Muscle of leg (tissue), 11 donors: ENCODE results near the gene CUL1. TPM values are rescaled to one million over a fixed set of nuclear protein-coding genes. Genes with fewer than 3 reads are reported as not detected.

Experiments used
- DNase-seq: peaks from one replicate; pipeline ENCODE4 v3.0.0; 2013
- H3K27ac ChIP-seq: one replicate; pipeline ENCODE4 v1.5.1; 2013; ENCODE audit warnings: mild to moderate bottlenecking, low read length, control low read depth
- H3K27me3 ChIP-seq: one replicate; pipeline ENCODE4 v1.6.1; 2013; ENCODE audit warnings: low read length; ENCODE audit not compliant: control insufficient read depth, insufficient read depth
- H3K36me3 ChIP-seq: one replicate; pipeline ENCODE4 v1.6.1; 2013; ENCODE audit warnings: low read length; ENCODE audit not compliant: control insufficient read depth, insufficient read depth
- H3K4me1 ChIP-seq: one replicate; pipeline ENCODE4 v1.6.1; 2013; ENCODE audit warnings: low read length; ENCODE audit not compliant: control insufficient read depth, insufficient read depth
- H3K4me3 ChIP-seq: one replicate; pipeline ENCODE4 v1.5.1; 2013; ENCODE audit warnings: low read length, control low read depth
- H3K9me3 ChIP-seq: replicated peaks from 2 replicates; pipeline ENCODE4 v1.6.1; 2013; ENCODE audit warnings: low read depth, low read length; ENCODE audit not compliant: control insufficient read depth
- WGBS: methylation state at CpG from one replicate; pipeline ENCODE4 v1.1.5; 2013; ENCODE audit warnings: missing lambda C conversion rate; ENCODE audit not compliant: insufficient coverage; 5-methylcytosine and 5-hydroxymethylcytosine counted together
- polyA plus RNA-seq, 8 donors: library from polyadenylated mRNA; unstranded; fragments of 120-200 nt; gene quantifications; one replicate each; pipeline versions ENCODE4 v1.2.1 to v1.2.3, GENCODE V29; 2013; ENCODE audit warnings: inconsistent platforms in 1 of 8, low replicate concordance in 1 of 8; ENCODE audit not compliant: insufficient read length in 8 of 8, insufficient read depth in 1 of 8
- total RNA-seq: library from RNA; stranded (reverse); fragments of 120-200 nt; gene quantifications from one replicate; pipeline ENCODE4 v1.2.4, GENCODE V29; 2013

Gene CUL1
- total and polyA plus RNA-seq, 9 donors = 34.0 to 51.8 (median 47.5) TPM

DNA sequence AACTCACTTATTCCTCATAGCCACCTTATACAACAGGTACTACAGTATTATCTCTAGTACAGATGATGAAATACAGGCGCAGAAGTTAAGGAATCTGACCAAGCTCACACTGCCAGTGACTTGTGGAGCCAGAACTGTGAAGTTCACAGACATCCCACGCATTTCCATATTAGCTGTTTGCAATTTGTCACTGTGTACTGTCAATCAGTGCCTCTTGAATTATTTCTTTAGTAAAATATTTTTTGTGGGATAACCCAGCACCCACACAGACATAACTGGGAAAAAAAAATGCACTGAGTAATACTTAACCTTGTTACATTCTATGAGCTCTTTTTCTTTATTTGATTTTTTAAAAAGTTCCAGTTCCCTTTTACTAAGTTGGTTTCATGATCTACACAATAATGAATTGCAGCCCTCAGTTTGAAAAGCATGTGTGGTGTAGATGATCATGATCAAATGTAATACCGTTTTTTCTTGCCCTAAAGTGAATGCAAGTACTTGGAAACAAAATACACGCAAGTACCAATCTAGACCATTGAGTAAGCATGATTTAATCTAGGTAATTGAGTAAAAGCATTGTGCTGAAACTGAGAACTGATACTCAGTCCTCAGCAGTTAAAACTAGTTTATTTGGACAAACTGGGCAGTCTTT is 14.1 kb downstream of the CUL1 start:
- no CpG with 5 or more reads among the region's 4 CpGs for WGBS
- no peak for DNase-seq
- no peak overlapping the region for H3K27ac ChIP-seq

DNA sequence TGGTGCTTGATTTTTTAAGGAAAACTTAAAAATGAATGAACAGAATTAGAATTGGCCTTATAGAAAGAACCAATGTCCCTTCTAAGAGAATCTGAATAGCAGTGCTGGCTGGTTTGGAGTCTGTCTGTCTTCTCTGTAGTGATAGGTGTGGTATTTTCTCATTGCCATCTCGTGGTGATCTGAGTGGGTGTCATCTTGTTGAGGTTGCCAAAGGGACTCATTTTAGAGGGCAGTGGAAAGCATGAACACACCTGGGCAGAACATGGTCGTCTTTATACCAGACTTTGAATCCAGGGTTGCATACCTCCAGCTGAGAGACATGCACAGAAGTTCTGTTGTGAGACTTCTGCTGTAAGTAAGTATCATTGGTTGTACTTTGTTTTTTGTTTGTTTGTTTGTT is 15.8 kb downstream of the CUL1 start:
- H3K4me1 ChIP-seq = no peaks in the 10 kb centered on the region
- no peak overlapping the region for H3K4me3 ChIP-seq
- WGBS = 88% methylated on average over 1 of the region's 2 CpGs
- H3K27ac ChIP-seq = no peak overlapping the region
- peaks cover 6% of the 10 kb centered on the region for H3K9me3 ChIP-seq
- no peak for DNase-seq
- H3K36me3 ChIP-seq = peaks cover 3% of the 10 kb centered on the region
- no peaks in the 10 kb centered on the region for H3K27me3 ChIP-seq

More for the DNA sequence above, 14.1 kb downstream of the CUL1 start:
- Histone ChIP-seq H3K36me3 (peaks cover 3% of the 10 kb centered on the region), H3K9me3 (peaks cover 6% of the 10 kb centered on the region), H3K4me3 (no peak overlapping the region), H3K4me1 (peaks cover 8% of the 10 kb centered on the region), H3K27me3 (no peaks in the 10 kb centered on the region)

DNA sequence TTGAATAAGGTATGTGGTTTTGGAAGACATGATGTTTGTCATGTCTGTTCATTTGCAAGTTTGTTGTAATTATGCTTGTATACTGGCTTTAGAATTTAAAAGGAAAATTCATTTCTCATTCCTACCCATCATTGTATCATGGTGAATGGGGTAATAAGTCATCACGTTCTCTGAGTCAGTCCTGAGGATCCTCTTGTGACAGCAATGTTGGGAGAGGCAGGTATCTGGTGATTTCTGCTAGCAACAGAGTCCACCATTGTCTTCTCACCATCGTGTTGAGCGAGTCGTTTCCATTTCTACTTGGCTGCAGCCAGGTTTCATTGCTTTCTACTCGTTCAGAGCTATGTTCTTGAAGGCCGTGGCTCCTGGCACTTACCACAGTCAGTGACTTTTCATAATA is 16.3 kb downstream of the CUL1 start:
- 90% methylated on average over 5 of the region's 6 CpGs for WGBS

DNA sequence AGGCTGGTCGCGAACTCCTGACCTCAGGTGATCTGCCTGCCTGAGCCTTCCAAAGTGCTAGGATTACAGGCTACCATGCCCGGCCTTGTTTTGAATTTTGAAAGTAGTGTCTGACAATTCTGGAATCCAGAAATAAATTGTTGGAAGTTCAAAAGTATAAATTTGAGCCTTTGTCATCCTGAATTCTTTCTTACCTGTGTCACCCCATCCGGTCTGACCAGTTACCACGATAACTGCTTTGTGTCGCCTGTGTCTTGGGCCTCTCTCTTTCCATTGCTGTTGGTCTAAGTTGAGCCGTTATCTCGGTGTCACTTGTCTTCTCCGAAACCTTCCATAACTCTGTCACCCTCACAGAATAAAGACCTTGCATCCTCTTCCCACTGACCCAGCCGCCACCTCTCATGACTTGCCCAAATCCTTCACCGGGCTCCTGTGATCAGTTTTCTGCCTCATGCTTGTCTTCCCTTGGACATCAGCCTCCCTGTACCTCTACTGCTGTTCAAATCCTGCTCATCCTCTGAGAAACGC is 18.6 kb downstream of the CUL1 start:
- Histone ChIP-seq H3K27ac (no peak overlapping the region), H3K4me1 (peaks cover 5% of the 10 kb centered on the region)
- WGBS = over 99% methylated on average over 11 of the region's 12 CpGs

More for the DNA sequence above, 16.3 kb downstream of the CUL1 start:
- Histone ChIP-seq H3K4me3 (no peak overlapping the region), H3K27ac (no peak overlapping the region), H3K4me1 (no peaks in the 10 kb centered on the region), H3K9me3 (peaks cover 6% of the 10 kb centered on the region), H3K27me3 (no peaks in the 10 kb centered on the region), H3K36me3 (peaks cover 3% of the 10 kb centered on the region)
- no peak for DNase-seq

DNA sequence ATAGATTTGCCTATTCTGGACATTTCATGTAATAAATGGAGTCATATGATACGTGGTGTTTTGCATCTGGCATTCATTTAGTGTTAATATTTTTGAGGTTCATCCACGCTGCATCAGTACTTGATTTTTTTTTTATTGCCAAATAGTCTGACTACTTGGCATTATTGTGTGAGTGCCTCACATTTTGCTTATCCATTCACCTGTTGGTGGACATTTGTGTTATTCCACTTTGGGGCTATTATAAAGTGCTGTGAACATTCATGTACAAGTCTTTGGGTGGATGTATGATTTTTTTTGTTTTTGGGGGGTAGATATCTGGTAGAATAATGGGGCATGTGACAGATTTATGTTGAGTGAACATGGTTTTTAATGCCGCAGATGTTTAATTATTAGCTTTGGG is 19.7 kb downstream of the CUL1 start:
- H3K27ac ChIP-seq = no peak overlapping the region
- H3K36me3 ChIP-seq = peaks cover 6% of the 10 kb centered on the region
- H3K4me3 ChIP-seq = no peak overlapping the region
- WGBS = 85% methylated on average over 1 of the region's 3 CpGs
- peaks cover 6% of the 10 kb centered on the region for H3K9me3 ChIP-seq
- DNase-seq = no peak
- H3K4me1 ChIP-seq = peaks cover 14% of the 10 kb centered on the region
- H3K27me3 ChIP-seq = no peaks in the 10 kb centered on the region

More for the DNA sequence above, 18.6 kb downstream of the CUL1 start:
- Histone ChIP-seq H3K4me3 (no peak overlapping the region), H3K9me3 (peaks cover 6% of the 10 kb centered on the region), H3K27me3 (no peaks in the 10 kb centered on the region), H3K36me3 (peaks cover 5% of the 10 kb centered on the region)
- DNase-seq = no peak

DNA sequence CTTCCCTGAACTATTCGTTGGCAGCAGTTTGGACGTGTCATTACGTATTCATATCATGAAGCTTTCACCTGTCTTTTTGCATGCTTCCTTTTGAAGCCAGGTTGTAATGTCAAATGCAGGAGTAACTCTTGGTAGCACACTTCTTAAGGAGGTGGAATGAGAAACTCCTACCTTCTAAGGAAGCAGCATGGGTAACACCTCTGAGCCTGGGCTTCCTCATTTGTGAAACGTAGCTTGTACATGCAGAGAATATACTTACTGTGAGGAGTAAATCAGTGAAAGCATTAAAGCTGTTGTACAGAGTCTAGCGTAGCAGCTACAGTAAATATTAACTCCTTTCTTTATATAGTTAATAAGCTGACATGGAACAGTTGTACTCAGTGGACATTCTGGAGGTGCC is 21.1 kb downstream of the CUL1 start:
- no CpG with 5 or more reads among the region's 5 CpGs for WGBS
- Histone ChIP-seq H3K4me3 (no peak overlapping the region), H3K27ac (no peak overlapping the region), H3K4me1 (peaks cover 14% of the 10 kb centered on the region), H3K27me3 (no peaks in the 10 kb centered on the region), H3K9me3 (peaks cover 6% of the 10 kb centered on the region), H3K36me3 (peaks cover 6% of the 10 kb centered on the region)
- no peak for DNase-seq

DNA sequence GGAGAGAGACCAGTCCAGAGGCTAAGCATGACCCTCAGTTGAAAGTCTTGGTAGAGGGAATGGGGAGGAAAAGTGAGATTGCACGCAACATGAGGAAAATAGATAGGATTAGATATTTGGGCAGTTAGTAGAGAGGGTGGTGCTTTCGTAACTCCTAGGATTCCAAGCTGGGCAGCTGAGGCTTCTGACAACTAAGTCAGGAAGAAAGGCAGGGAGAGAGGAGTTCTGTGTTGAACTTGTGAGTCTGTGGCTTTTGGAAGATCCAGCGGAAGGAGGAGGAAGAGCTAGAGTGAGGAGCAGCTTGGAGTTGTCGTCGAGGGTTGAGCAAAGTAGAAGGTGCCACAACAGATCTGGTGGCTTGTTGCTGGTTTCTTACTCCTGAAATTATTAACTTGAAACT is 21.8 kb downstream of the CUL1 start:
- H3K4me1 ChIP-seq = peaks cover 14% of the 10 kb centered on the region
- 82% methylated on average over 3 of the region's 5 CpGs for WGBS
- H3K9me3 ChIP-seq = peaks cover 6% of the 10 kb centered on the region

DNA sequence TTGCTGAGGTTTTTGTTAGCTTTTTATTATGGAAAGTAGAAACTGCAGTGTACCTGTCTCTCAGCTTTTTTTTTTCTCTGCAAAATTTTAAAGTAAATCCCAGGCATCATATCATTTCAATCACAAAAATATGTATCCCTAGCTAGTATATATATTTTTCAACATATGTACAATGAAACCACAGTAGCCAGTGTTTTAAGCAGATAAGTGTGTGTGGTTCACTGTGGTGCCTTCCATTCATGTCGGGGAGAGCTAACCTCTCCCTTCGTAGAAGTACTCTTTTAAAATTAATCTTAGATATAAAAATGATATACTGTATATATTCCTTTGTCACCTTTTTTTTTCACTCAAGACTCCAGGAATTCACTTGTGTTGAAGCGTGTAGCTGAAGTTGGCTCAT is 22.7 kb downstream of the CUL1 start:
- peaks cover 3% of the 10 kb centered on the region for H3K9me3 ChIP-seq
- peaks cover 14% of the 10 kb centered on the region for H3K4me1 ChIP-seq
- WGBS = no CpG with 5 or more reads among the region's 3 CpGs
- peaks cover 3% of the 10 kb centered on the region for H3K36me3 ChIP-seq
- H3K27me3 ChIP-seq = no peaks in the 10 kb centered on the region
- no peak overlapping the region for H3K27ac ChIP-seq
- DNase-seq = no peak
- no peak overlapping the region for H3K4me3 ChIP-seq

More for the DNA sequence above, 21.8 kb downstream of the CUL1 start:
- DNase-seq = no peak
- no peaks in the 10 kb centered on the region for H3K27me3 ChIP-seq
- H3K4me3 ChIP-seq = no peak overlapping the region
- H3K27ac ChIP-seq = no peak overlapping the region
- peaks cover 4% of the 10 kb centered on the region for H3K36me3 ChIP-seq

DNA sequence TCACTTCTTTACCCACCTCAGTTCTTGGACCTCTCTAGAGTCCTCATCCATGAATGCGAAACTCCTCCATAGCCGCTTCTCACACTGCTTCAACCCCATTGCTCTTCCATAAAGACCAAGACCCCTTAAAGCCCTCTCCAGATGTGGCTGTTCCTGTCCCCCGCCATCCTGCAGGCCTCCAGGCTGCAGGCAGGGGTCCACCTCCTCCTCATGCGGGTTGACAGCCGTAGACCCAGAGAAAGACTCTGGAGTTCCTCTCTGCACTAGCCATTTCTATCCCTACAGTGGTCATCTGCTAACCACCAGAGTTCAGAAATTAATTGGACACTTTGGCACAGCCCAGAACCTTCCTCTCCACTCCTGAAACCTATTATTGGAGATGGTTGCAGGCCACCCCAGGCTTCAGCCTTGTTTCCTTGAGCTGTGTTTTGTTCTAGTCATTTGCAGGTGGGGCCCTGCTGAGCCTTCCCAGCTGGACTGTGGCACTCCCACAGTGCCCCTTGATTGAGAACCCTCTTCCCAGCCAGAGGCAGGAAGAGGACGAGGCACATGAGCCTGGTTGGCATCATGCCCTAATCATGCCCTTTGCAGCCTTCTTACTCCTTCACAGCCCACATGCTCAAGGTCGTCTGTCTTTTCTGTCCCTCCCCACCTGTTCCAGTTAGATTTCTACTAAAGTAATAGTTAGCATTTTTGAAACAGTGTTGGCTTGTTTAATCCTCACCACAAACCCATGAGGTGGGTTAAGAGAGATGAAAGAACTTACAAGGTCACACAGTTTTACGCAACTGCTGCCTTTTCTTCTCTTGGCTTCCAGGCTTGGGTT is 23.9 kb downstream of the CUL1 start:
- peak; percentile 40 for DNase-seq
- peaks cover 3% of the 10 kb centered on the region for H3K36me3 ChIP-seq
- H3K27me3 ChIP-seq = no peaks in the 10 kb centered on the region
- no peaks in the 10 kb centered on the region for H3K9me3 ChIP-seq
- 85% methylated on average over 5 of the region's 8 CpGs for WGBS
- no peak overlapping the region for H3K27ac ChIP-seq
- no peak overlapping the region for H3K4me3 ChIP-seq
- peaks cover 14% of the 10 kb centered on the region for H3K4me1 ChIP-seq

DNA sequence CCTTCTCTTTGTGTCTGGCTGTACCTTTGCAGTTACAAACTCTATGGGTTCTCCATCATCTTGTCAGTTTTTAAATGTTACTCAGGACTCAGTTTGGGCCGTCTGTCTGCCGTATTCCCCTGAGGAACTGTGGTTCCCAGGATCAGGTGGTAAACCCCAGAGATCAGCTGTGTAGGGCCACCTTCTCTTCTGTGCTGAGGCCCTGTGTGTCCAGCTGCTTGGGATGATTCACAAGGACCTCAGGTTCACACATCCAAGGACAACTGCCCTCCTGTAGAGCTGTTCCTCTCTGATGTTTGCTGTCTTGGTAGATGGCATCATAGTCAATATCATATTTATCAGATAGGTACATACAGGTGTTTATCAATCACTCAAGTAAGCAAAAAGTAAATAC is 24.5 kb downstream of the CUL1 start:
- no peak for DNase-seq
- Histone ChIP-seq H3K4me3 (no peak overlapping the region), H3K27ac (no peak overlapping the region), H3K9me3 (no peaks in the 10 kb centered on the region), H3K27me3 (no peaks in the 10 kb centered on the region), H3K4me1 (peaks cover 14% of the 10 kb centered on the region), H3K36me3 (peaks cover 3% of the 10 kb centered on the region)
- WGBS = 40% methylated on average over 1 of the region's 2 CpGs
